ENCODE data around the gene AKT3. TPM values are rescaled to one million over a fixed set of nuclear protein-coding genes. Genes with fewer than 3 reads are reported as not detected.

The AKT3 gene
- total and polyA plus RNA-seq, 2 experiments from 2014 or later: 4.5 to 18.5 TPM

DNA sequence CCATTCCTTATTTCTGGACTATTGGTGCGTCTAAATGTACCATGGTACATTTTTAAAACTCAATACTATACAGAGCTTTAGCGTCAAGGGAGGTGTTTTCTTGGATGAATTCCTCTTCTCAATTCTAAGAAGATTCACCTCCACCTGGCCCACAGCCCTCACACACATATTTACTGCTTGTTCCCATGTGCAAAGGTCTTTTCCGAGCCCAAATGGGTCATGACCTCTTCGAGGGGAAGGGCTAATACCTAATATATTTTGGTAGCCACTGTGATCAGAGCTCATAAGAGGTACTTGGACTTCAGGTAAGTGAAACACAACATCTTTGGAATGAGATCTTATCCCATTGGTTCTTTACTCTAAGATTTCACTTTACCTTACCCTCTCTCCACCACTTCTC is 388.3 kb downstream of the AKT3 start (continued):
- TF ChIP-seq, protein P1, sequence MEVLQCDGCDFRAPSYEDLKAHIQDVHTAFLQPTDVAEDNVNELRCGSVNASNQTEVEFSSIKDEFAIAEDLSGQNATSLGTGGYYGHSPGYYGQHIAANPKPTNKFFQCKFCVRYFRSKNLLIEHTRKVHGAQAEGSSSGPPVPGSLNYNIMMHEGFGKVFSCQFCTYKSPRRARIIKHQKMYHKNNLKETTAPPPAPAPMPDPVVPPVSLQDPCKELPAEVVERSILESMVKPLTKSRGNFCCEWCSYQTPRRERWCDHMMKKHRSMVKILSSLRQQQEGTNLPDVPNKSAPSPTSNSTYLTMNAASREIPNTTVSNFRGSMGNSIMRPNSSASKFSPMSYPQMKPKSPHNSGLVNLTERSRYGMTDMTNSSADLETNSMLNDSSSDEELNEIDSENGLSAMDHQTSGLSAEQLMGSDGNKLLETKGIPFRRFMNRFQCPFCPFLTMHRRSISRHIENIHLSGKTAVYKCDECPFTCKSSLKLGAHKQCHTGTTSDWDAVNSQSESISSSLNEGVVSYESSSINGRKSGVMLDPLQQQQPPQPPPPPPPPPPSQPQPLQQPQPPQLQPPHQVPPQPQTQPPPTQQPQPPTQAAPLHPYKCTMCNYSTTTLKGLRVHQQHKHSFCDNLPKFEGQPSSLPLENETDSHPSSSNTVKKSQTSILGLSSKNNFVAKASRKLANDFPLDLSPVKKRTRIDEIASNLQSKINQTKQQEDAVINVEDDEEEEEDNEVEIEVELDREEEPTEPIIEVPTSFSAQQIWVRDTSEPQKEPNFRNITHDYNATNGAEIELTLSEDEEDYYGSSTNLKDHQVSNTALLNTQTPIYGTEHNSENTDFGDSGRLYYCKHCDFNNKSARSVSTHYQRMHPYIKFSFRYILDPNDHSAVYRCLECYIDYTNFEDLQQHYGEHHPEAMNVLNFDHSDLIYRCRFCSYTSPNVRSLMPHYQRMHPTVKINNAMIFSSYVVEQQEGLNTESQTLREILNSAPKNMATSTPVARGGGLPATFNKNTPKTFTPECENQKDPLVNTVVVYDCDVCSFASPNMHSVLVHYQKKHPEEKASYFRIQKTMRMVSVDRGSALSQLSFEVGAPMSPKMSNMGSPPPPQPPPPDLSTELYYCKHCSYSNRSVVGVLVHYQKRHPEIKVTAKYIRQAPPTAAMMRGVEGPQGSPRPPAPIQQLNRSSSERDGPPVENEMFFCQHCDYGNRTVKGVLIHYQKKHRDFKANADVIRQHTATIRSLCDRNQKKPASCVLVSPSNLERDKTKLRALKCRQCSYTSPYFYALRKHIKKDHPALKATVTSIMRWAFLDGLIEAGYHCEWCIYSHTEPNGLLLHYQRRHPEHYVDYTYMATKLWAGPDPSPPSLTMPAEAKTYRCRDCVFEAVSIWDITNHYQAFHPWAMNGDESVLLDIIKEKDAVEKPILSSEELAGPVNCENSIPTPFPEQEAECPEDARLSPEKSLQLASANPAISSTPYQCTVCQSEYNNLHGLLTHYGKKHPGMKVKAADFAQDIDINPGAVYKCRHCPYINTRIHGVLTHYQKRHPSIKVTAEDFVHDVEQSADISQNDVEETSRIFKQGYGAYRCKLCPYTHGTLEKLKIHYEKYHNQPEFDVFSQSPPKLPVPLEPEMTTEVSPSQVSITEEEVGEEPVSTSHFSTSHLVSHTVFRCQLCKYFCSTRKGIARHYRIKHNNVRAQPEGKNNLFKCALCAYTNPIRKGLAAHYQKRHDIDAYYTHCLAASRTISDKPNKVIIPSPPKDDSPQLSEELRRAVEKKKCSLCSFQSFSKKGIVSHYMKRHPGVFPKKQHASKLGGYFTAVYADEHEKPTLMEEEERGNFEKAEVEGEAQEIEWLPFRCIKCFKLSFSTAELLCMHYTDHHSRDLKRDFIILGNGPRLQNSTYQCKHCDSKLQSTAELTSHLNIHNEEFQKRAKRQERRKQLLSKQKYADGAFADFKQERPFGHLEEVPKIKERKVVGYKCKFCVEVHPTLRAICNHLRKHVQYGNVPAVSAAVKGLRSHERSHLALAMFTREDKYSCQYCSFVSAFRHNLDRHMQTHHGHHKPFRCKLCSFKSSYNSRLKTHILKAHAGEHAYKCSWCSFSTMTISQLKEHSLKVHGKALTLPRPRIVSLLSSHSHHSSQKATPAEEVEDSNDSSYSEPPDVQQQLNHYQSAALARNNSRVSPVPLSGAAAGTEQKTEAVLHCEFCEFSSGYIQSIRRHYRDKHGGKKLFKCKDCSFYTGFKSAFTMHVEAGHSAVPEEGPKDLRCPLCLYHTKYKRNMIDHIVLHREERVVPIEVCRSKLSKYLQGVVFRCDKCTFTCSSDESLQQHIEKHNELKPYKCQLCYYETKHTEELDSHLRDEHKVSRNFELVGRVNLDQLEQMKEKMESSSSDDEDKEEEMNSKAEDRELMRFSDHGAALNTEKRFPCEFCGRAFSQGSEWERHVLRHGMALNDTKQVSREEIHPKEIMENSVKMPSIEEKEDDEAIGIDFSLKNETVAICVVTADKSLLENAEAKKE (CRISPR knock-in tag; IDR thresholded peaks at IDR 0.05): no peak
- TF ChIP-seq CREB1 (CRISPR knock-in tag; IDR thresholded peaks at IDR 0.05; ENCODE audit: low read depth): no peak
- no peak for TF ChIP-seq JUNB (IDR thresholded peaks at IDR 0.05; ENCODE audit: unreplicated experiment)
- TF ChIP-seq ZNF331 (CRISPR knock-in tag; IDR thresholded peaks at IDR 0.05; ENCODE audit: low read depth): no peak

DNA sequence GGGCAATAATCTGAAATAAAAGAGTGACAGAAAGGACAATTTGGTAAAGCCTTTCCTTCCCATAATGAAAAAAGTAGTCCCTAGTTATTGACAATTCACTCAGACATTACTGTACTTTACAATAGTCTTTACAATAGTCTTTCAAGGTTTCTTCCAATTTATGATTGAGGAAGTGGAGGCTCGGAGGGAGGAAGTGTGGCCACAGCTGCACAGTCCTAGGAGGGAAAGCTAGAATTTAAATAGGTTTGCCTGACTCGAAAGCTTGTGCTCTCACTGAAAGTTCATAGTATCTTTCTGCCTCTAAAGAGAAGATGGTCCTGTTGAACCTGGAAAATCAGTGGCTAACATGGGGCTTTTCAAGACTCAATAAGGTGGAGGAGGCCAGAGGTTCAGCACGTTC is 391.0 kb downstream of the AKT3 start:
- no peak for ATAC-seq
- Histone ChIP-seq H3K9me2 (ENCODE audit: insufficient read depth) (no peaks in the 10 kb centered on the region), H3F3A (replicated peaks; ENCODE audit: low read depth) (no peaks in the 10 kb centered on the region), H3K27ac (ENCODE audit: low read depth) (no peak overlapping the region), H3K79me2 (replicated peaks; ENCODE audit: insufficient read depth) (no peaks in the 10 kb centered on the region), H4K20me1 (replicated peaks; ENCODE audit: insufficient read depth) (no peaks in the 10 kb centered on the region), H2AFZ (no peak overlapping the region), H3K4me2 (no peak overlapping the region), H3K36me3 (ENCODE audit: insufficient read depth) (no peaks in the 10 kb centered on the region), H3K27me3 (ENCODE audit: insufficient read depth) (no peaks in the 10 kb centered on the region), H3K4me1 (ENCODE audit: insufficient read depth) (no peaks in the 10 kb centered on the region), H3K4me3 (no peak overlapping the region)
- DNase-seq (ENCODE audit: low spot score): no peak
- no peak overlapping the region for H3K4me3 Mint-ChIP-seq
- H3K27me3 Mint-ChIP-seq (ENCODE audit: insufficient read depth, low read depth, poor library complexity): peaks cover 2% of the 10 kb centered on the region
- H3K27ac Mint-ChIP-seq: no peak overlapping the region
- H3K9me3 Mint-ChIP-seq: no peaks in the 10 kb centered on the region
- H3K36me3 Mint-ChIP-seq (ENCODE audit: low read depth): no peaks in the 10 kb centered on the region
- no peaks in the 10 kb centered on the region; the same call in 2 of the 3 replicates for H3K4me1 Mint-ChIP-seq
- TF ChIP-seq, protein P2, sequence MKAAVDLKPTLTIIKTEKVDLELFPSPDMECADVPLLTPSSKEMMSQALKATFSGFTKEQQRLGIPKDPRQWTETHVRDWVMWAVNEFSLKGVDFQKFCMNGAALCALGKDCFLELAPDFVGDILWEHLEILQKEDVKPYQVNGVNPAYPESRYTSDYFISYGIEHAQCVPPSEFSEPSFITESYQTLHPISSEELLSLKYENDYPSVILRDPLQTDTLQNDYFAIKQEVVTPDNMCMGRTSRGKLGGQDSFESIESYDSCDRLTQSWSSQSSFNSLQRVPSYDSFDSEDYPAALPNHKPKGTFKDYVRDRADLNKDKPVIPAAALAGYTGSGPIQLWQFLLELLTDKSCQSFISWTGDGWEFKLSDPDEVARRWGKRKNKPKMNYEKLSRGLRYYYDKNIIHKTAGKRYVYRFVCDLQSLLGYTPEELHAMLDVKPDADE (IDR thresholded peaks at IDR 0.05): no peak
- TF ChIP-seq ZNF114 (CRISPR knock-in tag; IDR thresholded peaks at IDR 0.05): no peak
- TF ChIP-seq, protein P3, sequence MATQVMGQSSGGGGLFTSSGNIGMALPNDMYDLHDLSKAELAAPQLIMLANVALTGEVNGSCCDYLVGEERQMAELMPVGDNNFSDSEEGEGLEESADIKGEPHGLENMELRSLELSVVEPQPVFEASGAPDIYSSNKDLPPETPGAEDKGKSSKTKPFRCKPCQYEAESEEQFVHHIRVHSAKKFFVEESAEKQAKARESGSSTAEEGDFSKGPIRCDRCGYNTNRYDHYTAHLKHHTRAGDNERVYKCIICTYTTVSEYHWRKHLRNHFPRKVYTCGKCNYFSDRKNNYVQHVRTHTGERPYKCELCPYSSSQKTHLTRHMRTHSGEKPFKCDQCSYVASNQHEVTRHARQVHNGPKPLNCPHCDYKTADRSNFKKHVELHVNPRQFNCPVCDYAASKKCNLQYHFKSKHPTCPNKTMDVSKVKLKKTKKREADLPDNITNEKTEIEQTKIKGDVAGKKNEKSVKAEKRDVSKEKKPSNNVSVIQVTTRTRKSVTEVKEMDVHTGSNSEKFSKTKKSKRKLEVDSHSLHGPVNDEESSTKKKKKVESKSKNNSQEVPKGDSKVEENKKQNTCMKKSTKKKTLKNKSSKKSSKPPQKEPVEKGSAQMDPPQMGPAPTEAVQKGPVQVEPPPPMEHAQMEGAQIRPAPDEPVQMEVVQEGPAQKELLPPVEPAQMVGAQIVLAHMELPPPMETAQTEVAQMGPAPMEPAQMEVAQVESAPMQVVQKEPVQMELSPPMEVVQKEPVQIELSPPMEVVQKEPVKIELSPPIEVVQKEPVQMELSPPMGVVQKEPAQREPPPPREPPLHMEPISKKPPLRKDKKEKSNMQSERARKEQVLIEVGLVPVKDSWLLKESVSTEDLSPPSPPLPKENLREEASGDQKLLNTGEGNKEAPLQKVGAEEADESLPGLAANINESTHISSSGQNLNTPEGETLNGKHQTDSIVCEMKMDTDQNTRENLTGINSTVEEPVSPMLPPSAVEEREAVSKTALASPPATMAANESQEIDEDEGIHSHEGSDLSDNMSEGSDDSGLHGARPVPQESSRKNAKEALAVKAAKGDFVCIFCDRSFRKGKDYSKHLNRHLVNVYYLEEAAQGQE (IDR thresholded peaks at IDR 0.05; ENCODE audit: unreplicated experiment): no peak
- TF ChIP-seq NANOG (IDR thresholded peaks at IDR 0.05; ENCODE audit: borderline replicate concordance): no peak
- no peak for TF ChIP-seq ZNF331 (CRISPR knock-in tag; IDR thresholded peaks at IDR 0.05; ENCODE audit: low read depth)
- no peak for TF ChIP-seq CREB1 (CRISPR knock-in tag; IDR thresholded peaks at IDR 0.05; ENCODE audit: low read depth)
- no peak for TF ChIP-seq EZH2 (IDR thresholded peaks at IDR 0.05; ENCODE audit: low read depth, unreplicated experiment)
- no peak for TF ChIP-seq POLR2AphosphoS5 (IDR thresholded peaks at IDR 0.05; ENCODE audit: low read depth)

Measured in GM23338 (cell line).